Panc1 (cell line): ENCODE measurements around the gene CSF1R.

Source experiments
- CTCF ChIP-seq: fragments of 450-650 bp; IDR thresholded peaks from 2 replicates; pipeline ENCODE4 v1.5.1; 2017; ENCODE audit warnings: mild to moderate bottlenecking
- TCF7L2 ChIP-seq: IDR thresholded peaks from 2 replicates; pipeline ENCODE4 v1.6.1; 2011; ENCODE audit warnings: mild to moderate bottlenecking, low read depth, low read length, inconsistent platforms

DNA sequence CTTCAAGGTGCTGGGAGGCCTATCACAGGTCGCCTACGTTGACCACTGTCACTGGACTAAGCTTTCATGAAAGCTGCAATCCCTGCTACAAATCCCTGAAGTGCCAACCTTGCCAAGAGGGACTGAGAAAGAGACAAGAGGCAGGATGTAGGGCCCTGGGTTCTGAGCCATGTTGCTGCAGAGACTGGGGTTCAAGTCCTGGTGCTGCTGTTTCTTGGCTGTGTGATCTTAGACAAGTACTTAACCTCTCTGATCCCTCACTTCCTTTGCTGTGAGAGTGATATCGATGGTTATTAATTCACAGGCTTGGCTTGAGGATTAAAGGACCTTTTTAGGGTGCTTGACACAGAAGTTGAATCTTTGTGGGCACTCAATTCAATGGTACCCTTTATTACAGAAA lies 15.5 kb downstream of the CSF1R start:
- TF ChIP-seq TCF7L2 (no peak), CTCF (no peak)
